PC-3 (cell line): ENCODE measurements around the gene KSR2.

Source experiments
- EZH2 ChIP-seq: fragments of 300-600 bp; sonication (generic); IDR thresholded peaks from one replicate; pipeline ENCODE4 v1.6.1; 2017; ENCODE audit warnings: antibody characterized with exemption, mild to moderate bottlenecking, low read length; ENCODE audit not compliant: unreplicated experiment
- TF ChIP-seq, protein P1 (sequence below): fragments of 300-600 bp; sonication (generic); conservative IDR thresholded peaks from 2 replicates; pipeline ENCODE4 v1.5.1; 2017; ENCODE audit warnings: antibody characterized with exemption, low read depth, mild to moderate bottlenecking, low read length

DNA sequence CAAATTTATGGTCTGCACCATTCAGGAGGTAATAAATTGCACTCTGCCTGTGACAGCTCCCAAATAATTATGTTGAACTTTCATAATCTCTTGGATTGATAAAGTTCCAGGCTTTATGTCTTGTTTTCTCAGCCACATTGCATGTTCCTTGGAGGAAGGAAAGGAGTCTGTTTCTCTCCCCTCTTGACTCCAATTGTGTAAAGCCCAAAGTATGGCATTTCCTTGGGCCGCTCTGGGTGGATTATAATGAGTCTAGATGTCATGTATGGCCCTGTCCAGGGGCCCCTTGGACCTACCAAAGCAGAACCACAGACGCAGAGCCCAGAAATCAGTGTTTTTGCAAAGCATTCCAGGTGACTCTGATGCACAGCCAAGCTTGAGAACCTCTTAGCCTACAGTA is 160.8 kb downstream of the KSR2 start:
- TF ChIP-seq, protein P1, sequence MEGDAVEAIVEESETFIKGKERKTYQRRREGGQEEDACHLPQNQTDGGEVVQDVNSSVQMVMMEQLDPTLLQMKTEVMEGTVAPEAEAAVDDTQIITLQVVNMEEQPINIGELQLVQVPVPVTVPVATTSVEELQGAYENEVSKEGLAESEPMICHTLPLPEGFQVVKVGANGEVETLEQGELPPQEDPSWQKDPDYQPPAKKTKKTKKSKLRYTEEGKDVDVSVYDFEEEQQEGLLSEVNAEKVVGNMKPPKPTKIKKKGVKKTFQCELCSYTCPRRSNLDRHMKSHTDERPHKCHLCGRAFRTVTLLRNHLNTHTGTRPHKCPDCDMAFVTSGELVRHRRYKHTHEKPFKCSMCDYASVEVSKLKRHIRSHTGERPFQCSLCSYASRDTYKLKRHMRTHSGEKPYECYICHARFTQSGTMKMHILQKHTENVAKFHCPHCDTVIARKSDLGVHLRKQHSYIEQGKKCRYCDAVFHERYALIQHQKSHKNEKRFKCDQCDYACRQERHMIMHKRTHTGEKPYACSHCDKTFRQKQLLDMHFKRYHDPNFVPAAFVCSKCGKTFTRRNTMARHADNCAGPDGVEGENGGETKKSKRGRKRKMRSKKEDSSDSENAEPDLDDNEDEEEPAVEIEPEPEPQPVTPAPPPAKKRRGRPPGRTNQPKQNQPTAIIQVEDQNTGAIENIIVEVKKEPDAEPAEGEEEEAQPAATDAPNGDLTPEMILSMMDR = no peak
- no peak for TF ChIP-seq EZH2
